Umbilical cord (tissue), 2 donors: ENCODE measurements around the gene PFKFB3. TPM values are rescaled to one million over a fixed set of nuclear protein-coding genes. Genes with fewer than 3 reads are reported as not detected.
"Not testable (repeated sequence)": the region's sequence is repeated elsewhere in the genome, so short reads cannot be mapped to it uniquely, and the experiment has no call there.

Experiments
- DNase-seq: peaks from one replicate; pipeline ENCODE4 v3.0.0-alpha.2; 2015; ENCODE audit warnings: low spot score
- total RNA-seq: library from RNA; depleted of rRNA; stranded (reverse); fragments of >200 nt; gene quantifications from one replicate; pipeline ENCODE4 v1.2.3, GENCODE V29; 2014; ENCODE audit warnings: low replicate concordance; ENCODE audit not compliant: insufficient read depth

The PFKFB3 gene
- total RNA-seq, 1 donor from 2014 or later = 21.4 TPM

DNA sequence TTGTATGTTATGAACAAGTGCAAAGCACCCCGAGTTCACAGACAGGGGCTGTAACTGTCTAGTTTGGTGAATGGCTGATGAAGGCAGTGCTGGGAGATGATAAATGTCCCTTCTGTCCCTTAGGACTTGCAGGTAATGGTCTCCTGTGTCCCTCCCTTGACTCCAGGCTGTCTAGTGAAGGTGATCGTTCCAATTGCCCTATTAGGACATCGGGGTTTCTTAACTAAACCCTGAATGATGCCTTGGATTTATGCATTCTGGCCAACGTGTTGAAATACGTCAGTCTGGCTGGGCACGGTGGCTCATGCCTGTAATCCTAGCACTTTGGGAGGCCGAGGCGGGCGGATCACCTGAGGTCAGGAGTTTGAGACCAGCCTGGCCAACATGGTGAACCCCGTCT lies 69.4 kb downstream of the PFKFB3 start:
- DNase-seq = no peak

DNA sequence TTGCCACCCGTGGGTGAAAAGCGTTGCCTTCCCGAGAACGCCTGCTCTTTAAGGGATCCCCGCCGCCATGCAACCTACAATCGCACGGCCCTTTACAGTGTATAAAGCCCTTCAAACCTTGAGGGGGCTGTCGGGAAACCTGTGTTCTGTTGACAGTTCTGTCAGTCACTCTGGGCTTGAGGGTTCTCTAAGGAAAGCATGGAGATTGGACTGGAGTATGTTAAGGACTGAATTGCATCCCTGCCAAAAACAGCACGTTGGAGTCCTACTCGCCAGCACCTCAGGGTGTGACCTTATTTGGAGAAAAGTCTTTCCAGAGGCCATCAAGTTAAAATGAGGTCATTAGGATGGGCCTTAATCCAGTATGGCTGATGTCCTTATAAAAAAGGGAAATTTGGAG lies 70.6 kb downstream of the PFKFB3 start:
- no peak for DNase-seq

DNA sequence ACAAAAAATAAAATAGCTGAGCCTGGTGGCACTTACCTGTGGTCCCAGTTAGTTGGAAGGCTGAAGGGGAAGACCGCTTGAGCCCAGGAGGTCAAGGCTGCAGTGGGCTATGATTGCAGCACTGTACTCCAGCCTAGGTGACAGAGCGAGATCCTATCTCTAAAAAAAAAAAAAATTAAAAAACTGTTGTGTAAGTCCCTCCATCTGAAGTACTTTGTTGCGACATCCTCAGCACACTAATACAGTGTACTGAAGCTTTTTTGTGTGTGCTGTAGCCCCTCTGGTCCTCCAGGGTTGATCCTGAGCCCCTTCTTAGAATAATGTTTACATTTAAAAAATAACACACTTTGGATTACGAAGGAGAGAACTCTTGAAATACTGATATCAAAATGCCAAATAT lies 71.3 kb downstream of the PFKFB3 start:
- no peak for DNase-seq

DNA sequence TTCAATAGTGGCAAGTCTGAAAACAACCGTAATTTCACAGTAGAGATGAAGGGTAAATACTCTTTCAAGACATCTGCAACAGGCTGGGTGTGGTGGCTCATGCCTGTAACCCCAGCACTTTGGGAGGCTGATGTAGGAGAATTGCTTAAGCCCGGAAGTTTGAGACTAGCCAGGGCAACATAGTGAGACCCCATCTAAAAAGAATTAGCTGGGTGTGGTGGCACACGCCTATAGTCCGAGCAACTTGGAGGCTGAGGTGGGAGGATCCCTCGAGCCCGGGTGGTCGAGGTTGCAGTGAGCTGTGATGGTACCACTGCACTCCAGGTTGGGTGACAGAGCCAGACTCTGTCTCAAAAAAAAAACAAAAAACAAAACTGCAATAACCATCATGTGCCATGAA lies 71.8 kb downstream of the PFKFB3 start:
- no peak for DNase-seq

DNA sequence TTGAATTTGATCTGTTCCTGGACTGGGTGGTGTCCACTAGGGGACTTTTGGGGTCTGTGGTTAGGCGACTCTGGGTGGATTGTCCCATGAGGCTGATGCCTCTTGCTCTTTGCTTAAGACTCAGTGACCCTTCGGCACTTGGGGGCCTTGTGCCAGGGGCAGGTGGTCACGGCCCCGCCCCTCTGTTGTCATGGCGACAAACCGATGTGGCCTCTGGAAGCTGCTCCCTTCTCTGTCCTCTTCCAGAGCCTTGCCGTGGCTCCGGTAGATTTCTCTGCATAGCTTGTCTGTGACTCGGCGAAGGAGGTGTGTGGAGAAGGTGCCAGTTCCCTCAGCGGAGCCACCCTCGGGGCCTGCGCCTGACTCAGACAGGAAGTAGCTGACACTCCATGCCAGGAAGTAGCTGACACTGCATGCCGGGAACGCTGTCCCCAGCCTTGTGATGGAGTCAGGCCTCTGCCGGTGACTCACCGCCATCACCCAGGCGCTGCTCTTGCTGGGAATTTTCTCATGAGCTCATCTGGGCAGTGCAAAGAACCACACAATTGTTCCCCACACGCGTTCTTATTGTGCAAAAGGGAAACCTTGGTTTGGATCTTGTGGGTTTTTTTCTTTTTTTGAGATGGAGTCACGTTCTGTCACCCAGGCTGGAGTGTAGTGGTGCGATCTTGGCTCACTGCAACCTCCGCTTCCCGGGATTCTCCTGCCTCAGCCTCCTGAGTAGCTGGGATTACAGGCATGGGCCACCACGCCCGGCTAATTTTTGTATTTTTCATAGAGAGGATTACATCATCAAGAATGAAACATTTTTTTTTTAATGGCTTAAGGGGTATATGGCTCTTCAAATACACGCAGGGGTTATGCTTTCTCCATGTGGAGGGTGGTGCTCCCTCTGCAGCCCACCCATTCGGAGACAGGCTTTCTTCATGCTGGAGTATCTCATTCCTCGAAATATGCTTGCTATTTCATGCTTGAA lies 72.6 kb downstream of the PFKFB3 start:
- peak; percentile 62 for DNase-seq

DNA sequence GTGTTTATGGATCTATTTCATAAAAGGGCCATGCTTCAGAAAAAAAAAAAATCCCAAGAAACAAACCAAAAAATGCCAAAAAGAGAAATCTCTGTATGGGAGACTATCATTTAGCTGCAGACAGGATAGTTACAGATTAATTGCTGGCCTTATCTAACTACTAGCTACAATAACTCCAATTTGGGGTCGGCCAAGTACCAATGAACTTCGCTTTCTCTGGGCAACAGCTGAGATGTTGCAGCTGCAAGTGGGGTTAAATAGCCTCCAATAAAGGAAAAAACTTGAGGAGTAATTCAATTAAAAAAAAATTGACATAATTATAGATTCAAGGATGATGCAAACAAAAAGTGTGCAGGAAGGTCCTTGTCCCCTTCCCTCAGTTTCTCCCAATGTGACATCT lies 73.6 kb downstream of the PFKFB3 start:
- DNase-seq = no peak

DNA sequence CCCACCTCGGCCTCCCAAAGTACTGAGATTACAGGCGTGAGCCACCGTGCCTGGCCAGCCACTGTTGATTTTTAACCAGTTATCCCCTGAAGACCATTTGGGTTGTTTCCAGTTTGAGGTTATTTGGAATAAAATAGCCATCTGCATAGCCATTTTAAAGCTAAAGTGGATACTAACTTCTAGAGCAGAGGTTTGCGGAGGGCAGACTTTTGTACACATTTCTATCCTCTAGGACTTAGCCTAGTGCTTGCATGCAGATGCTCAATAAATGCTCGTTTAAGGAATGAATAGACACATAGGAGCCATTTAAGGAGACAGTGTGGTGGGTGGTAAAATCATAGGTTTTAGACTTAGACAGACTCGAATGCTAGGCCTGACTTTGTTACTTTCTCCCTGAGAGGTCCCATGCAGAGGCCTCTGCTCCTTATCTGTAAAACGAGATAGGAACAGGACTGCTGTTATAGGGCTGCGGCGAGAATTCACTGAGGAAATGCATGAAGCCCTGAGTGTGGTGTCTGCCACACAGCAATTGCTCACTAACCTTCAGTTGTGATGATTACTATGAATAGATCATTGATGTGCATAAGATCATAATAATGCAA lies 75.9 kb downstream of the PFKFB3 start:
- DNase-seq = peak; percentile 32

DNA sequence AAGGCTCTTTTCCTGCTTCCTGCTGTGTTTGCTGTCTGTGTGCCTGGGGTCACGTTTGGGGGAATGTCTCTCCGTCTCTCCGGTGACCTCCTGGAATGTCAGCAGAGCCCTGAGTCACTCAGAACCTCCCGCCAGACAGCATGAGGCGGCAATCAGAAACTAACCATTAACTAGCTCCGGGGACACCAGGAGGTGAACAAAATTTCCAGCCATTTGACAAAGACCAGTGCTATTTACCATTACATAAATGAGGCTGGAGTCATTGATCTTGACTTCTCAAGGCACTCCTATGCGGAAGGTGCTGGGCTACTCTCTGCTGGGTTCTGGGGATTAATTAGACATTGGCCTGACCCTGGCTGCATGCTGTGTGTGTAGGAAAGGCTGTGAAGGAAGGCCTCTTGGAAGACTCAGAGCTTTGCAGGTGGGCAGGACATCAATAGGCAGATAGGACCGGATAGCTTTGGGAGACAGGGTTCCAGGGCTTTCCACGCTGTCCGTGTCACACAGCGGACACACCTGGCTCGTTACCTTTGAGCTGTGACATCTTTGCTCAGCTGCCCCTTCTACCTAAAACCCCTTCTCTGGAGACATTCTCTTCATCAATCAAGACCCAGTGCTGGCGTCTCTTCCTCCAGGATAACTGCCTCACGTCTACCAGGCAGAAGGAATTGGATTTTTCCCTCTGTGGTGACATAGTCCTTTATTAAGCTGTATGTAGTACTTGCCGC lies 77.0 kb downstream of the PFKFB3 start:
- no peak for DNase-seq

DNA sequence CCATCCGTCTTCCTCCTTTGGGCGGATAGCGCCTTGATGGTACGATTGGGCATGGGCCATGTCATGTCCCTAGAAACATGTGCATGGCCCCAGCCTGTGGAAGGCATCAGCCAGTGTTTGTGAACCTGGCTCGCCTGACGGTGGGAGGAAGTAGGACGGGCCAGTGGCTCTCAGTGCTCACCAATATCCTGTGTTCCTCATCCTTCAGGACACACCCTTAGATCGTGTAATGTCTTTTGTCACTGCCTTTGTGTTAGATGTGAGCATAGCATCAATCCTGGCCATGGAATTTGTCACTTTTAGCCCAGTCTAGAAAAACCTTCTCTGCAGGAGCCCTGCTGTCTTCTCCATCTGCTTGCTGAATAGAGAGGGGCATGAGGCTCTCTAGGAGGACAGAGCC lies 77.6 kb downstream of the PFKFB3 start:
- DNase-seq = no peak

DNA sequence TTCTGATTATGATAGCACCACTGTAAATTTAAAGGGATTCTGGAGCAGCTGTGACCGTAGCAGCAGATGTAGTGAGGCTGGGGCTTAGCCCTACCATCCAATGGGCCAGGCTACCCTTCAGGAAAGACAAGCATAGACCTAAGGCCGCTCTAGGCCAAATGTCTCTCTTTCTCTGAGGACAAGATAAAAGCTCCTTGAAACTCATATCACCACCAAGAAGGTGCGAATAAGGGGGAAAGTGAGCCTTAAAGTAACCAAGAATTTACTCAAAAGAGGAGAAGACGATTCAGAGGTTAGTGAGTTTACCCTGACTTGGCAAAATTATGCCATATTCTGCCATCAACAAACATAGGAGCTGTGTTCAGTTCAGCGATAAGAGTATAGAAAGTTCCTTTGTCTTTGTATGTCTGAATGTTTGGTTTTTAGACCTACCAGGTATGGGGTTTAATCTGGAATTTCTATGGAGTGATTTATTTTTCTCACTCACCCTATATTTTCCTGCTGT lies 79.8 kb downstream of the PFKFB3 start:
- no peak for DNase-seq

DNA sequence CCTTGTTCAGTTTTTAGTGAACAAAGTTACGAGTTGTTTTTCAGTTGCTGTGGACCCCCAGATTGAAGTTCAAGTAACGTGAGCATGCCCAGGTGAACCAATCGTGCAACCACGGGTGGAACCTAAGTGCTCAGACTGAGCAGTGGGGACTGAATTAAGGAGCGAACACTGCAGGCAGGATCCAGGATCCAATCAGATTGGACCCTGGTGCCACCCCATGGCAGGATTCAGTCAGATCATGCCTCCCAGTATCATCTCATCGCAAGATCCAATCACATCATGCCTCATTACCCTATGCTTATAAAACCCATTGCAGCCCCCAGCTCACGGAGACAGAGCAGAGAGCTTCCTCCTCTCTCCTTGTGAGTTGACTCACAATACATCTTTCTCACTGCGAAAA lies 80.9 kb downstream of the PFKFB3 start:
- DNase-seq = no peak

DNA sequence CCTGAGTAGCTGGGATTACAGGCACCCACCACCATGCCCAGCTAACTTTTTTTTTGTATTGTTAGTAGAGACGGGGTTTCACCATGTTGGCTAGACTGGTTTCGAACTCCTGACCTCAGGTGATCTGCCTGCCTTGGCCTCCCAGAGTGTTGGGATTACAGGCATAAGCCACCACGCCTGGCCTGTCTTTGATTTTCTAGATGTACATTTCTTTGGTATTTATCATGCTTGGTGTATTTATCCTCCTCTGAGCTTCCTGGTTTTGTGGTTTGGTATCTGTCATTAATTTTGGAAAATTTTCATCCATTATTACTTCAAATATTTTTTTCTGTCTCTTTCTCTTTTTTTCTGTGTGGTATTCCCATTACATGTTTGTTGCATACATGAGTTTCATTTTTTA lies 87.9 kb downstream of the PFKFB3 start:
- DNase-seq = not testable (repeated sequence)

DNA sequence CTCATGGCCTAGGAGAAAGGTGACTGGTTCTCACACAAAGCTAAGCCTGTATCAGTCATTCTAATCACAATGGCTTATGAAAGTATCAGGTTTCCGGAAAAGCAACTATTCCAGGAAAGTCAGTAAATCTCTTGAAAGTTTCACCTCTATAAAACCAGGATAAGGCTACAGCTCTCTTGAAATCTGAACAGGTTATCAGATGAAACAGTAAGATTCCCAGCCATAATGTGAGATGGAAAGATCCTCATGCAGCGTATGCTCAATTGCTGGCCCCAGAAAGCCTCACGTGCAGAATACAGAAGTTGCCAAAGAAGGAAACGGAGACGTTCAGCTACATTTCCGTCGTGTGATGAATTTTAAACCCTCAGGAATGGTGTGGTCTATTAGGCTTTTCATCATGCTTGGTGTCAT lies 90.0 kb downstream of the PFKFB3 start:
- no peak for DNase-seq

DNA sequence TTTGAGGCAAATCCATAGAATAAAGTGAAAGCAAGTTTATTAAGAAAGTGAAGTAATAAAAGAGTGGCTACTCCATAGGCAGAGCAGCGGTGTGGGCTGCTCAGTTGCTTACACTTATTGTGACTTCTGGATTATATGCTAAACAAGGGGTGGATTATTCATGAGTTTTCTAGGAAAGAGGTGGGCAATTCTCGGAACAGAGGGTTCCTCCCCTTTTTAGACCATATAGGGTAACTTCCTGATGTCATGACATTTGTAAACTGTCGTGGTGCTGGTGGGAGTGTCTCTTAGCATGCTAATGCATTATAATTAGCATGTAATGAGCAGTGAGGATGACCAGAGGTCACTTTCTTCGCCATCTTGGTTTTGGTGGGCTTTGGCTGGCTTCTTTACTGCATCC lies 93.7 kb downstream of the PFKFB3 start:
- not testable (repeated sequence) for DNase-seq

DNA sequence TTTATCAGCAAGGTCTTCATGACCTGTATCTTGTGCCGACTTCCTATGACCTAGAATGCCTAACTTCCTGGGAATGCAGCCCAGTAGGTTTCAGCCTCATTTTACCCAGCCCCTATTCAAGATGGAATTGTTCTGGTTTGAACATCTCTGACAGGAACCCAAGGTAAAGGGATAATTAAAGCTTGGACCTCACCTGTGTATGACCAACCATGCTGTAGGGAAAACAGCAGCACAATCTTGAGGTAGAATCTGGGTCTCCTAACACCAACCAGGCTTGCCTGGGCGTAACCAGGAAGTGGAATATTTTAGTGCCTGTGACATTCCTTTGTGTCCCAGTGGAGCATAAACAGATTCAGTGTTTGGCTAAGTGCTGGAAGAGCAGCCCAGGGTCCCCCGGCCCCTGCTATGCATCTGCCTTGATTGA lies 94.1 kb downstream of the PFKFB3 start:
- DNase-seq = no peak

DNA sequence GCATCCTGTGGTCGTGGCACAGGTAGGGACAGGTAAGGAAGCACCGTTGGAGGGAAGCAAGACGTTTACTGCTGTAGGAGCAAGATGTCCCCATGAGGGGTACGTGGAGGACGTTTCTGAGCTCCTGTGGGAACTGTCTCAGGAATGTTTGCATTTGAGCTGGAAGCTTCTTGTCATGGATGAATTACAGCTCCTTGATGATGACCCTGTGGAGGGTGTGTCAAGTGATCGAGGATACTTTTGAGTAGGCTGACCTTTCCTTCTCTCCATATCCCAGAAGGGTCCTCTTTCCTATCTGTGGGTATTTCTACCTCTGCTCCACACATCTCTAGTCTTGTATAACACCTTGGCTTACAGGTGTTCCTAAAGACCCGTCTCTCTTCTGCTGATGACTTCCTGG lies 94.8 kb downstream of the PFKFB3 start:
- no peak for DNase-seq

DNA sequence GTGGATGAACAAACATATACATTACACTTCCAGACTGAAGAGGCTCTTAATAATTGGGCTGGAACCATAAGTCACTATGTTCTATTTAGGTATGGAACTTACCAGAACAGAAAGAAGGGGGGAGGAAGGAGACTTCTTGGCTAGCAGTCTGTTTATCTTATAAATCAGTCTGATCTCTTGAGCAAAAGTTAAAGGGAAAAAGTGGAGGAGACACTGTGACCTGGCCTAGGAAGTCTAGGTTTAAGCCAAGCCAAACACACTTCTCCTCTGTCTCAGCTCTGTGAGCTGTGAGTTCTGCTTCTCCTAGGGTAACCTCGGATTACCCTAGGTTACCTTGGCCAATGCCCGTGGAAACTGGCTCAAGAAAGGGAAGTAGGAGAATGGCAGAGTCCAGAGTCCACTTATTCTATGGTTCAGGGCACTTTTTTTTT lies 95.2 kb downstream of the PFKFB3 start:
- DNase-seq = no peak

DNA sequence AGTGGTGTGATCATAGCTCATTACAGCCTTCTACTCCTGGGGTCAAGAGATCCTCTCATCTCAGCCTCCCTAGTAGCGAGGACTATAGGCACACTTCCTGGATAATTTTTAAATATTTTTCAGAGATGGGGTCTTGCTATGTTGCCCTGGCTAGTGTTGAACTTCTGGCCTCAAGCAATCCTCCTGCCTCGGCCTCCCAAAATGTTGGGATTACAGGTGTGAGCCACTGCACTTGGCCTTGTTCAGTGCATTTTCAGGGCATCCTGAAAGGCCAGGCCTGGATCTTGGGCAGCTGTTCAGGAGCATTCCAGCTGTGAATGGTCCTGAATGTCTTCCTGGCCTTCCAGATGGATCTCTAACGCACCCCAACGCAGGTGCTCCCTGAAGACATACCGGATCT lies 95.7 kb downstream of the PFKFB3 start:
- DNase-seq = no peak

DNA sequence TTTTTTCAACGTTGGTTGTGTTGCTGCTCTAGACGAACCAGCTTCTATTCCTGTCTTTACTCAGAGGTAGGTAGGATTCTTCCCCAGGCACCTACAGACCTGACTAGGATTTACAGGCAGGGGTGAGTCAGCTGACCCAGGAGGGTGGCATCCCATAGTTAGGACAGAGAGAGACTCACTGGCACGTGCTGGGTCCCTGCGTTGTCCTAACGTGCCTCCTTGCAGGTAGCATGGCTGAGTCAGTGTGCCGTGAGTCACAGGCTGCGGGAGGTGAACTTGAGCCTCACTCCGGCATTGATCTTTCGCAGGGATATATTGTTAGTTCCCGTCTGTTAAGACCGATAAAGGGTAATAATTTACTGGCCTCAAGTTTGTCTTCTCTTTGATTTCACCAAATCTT lies 96.5 kb downstream of the PFKFB3 start:
- no peak for DNase-seq

DNA sequence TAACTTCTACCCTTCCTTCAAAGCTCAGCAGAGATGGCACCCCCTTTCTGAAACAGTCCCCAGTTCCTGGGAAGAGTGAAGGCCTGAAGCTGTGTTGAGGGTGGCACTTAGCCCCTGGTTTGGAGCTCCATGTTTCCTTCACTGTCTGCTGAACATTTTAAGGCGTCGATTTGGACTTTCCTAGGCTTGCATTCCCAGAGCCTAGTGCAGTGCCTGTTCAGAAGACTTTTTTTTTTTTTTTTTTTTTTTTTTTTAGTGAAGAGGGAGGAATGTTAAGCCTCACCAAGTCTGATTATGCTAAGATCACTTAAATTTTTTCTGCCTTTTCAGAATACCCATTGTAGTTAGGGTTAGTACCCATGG lies 97.0 kb downstream of the PFKFB3 start:
- no peak for DNase-seq

DNA sequence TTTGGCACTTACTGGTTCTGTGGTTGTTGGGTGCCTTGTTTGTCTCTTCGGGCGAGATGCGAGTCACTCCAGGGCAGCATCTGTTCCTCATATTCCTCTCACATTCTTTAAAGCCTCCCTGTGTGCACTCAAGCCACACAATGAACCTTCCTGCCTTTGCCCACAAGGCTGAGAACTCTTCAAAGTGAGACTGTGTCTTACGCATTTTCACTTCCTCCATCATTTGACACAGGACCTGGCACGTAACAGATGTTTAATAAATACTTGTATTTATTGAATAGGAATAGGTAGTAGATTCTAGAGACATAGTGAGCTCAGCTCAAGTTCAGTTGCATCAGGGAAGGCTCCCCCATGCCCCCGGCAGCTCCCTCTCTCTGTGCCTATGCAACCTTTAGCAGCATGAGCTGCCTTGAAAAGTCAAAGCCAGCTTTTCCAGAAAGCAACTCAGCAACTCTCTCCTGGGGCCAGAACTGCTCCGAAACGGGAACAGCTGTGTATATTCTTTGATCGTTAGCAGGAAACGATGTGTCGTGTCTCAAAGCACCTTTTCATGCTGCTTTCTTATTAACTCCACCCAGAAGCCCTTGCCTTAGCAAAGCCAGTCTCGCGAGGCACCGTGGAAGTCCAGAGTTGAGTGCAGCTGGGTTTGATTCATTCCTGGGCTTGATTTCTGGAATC lies 97.5 kb downstream of the PFKFB3 start:
- DNase-seq = peak; percentile 40
